Mononuclear cell (primary cell): ENCODE results near the gene ZMAT3. TPM values are rescaled to one million over a fixed set of nuclear protein-coding genes. Genes with fewer than 3 reads are reported as not detected.
A peak's percentile ranks its signal among the peaks of the same experiment; 100 is the strongest.
"Not testable (repeated sequence)": the region's sequence is repeated elsewhere in the genome, so short reads cannot be mapped to it uniquely, and the experiment has no call there.

Source experiments
- H3K27me3 ChIP-seq: 2 replicates; pipeline ENCODE4 v1.6.0; 2011; ENCODE audit warnings: low read length, control low read depth; ENCODE audit not compliant: insufficient read depth
- H3K4me1 ChIP-seq: 2 replicates; pipeline ENCODE4 v1.5.1; 2011; ENCODE audit warnings: mild to moderate bottlenecking, low read length, control low read depth; ENCODE audit not compliant: insufficient read depth
- H3K4me3 ChIP-seq: 2 replicates; pipeline ENCODE4 v1.5.1; 2011; ENCODE audit warnings: mild to moderate bottlenecking, low read length, moderate library complexity
- H3K9me3 ChIP-seq: 2 replicates; pipeline ENCODE4 v1.5.1; 2011; ENCODE audit warnings: low read depth, mild to moderate bottlenecking, control low read depth, low read length
- total RNA-seq: library from RNA; depleted of rRNA; stranded (reverse); fragments of >200 nt; gene quantifications from one replicate; pipeline ENCODE4 v1.2.3, GENCODE V29; 2012

Gene ZMAT3
- 5.8 TPM for total RNA-seq

DNA sequence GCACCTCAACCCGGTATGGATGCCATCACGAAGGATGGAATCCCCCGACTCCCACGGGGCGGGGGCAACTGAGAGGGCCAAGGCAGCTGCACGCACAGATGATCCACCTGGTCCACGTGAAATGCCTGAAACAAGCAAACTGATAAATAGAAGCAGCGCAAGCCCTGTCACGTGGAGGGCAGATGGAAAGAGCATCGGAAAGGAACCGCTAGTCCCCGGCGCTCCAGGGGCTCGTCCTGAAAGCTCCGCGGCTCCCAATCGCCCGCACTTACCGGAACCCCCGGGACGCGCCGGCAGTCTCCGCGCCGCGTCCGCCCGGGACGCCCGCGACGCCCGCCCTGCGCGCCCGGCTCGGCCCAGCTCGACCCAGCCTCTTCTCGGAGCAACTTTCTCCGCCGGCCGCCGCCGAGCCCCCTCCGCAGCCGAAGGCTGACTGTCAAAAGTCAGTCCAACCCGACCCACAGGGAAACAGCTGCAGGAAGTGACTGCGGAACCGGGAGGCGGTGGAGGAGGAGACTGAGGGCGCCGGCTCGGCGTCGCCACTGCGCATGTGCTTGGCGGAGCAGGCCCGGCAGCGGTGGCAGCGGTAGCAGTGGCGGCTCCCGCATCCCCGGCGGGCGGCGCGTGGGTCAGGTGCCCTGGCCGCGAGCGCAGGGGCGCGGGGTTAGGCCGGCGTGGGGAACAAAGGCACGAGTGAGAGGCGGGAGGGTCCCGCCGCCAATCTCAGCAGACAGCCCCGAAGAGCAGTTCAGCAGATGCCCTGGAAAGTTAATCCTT lies at the start of gene ZMAT3:
Gene ZMAT3 (minus strand): TSS at position 487 of the 777 bp plus-strand sequence. CDS start 4,057 bp downstream, outside the sequence.
- no peaks in the 10 kb centered on the region for H3K27me3 ChIP-seq
- peak within 1 kb of the TSS; percentile 75 for H3K4me3 ChIP-seq
- peaks cover 26% of the 10 kb centered on the region for H3K4me1 ChIP-seq
- H3K9me3 ChIP-seq, result no peaks in the 10 kb centered on the region

DNA sequence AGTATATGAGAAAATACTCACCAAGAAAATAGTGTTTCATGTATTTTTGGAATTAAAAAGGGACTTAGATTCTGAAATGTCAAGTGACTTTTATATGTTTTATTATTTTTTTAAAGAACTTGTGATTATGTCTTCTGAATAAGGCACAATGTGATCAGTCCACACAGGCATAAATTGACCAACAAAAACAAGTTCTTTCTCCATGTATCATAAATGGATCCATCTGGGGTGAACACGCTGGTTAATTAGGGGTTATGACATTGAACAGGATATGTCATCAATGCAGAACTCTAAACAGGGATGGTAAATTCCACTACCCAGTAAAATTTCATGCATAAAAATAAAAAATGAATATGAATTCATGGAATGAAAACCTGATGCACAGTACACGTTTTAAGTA lies 45.2 kb upstream of the ZMAT3 start:
- Histone ChIP-seq H3K4me1 (no peaks in the 10 kb centered on the region), H3K9me3 (peaks cover 6% of the 10 kb centered on the region), H3K27me3 (peaks cover 7% of the 10 kb centered on the region), H3K4me3 (no peak overlapping the region)

DNA sequence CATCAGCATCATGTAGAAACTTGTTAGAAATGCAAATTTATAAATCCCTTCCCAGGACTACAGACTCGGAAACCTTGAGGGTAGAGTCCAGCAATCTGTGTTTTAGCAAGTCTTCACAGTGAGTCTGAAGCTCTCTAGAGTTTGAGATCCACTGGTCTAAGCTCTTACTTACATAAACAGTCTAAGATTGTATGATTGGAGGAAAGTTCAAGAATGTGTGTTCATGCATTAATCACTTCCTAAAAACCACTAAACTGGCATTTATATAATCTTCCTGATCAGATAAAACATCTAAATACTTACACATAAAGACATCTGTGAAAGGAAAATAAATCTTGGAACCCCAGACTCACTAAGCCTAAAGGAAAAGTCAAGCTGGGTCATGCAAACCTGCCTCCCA lies 43.8 kb upstream of the ZMAT3 start:
- H3K27me3 ChIP-seq, H3K4me3 ChIP-seq, H3K9me3 ChIP-seq, H3K4me1 ChIP-seq: not testable (repeated sequence)

DNA sequence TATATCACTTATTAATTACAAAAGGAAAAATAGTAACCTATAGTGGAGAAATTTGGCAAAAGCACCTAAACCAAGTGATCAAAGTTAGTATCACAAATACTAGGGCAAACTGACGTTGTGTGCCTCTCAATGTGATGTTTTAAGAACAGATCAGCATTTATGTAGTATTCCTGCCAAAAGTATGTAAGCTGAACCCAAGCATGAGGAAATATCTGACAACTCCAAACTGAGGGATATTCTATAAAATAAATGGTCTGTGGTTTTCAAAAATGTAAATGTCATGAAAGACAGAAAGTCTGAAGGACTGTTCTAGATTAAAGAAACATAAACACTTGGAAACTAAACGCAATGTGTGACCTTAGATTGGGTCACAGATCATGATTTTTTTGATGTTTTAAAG lies 42.3 kb upstream of the ZMAT3 start:
- Histone ChIP-seq H3K27me3 (peaks cover 7% of the 10 kb centered on the region), H3K4me1 (no peaks in the 10 kb centered on the region), H3K9me3 (peaks cover 6% of the 10 kb centered on the region), H3K4me3 (no peak overlapping the region)

- H3K9me3 ChIP-seq, result peaks cover 6% of the 10 kb centered on the region
Observed at GRCh38 chr3:179108086-179108485, 36.5 kb upstream of the ZMAT3 start.

GRCh38 chr3:179107617-179108016 lies 36.0 kb upstream of the ZMAT3 start:
- Histone ChIP-seq H3K27me3 (peaks cover 3% of the 10 kb centered on the region), H3K4me1 (no peaks in the 10 kb centered on the region), H3K4me3 (no peak overlapping the region), H3K9me3 (peaks cover 3% of the 10 kb centered on the region)

More at GRCh38 chr3:179108086-179108485, 36.5 kb upstream of the ZMAT3 start:
- Histone ChIP-seq H3K4me1 (no peaks in the 10 kb centered on the region), H3K4me3 (no peak overlapping the region), H3K27me3 (peaks cover 7% of the 10 kb centered on the region)

DNA sequence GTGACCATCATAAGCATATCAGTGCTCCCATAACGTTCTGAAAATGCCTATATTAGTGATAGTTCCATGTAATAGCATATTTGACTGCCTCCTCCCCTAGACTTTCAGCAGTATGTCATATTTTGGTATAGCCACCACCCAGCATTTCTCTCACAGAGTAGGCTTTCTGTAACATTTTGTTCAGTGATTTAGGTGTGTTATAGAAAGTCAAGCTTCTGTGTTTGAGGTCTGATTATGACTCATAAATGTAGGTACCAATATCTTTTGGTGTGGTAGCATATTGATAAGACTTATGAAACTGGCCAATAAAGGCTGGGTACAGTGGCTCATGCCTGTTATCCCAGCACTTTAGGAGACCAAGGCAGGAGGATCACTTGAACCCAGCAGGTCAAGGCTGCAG lies 34.3 kb upstream of the ZMAT3 start:
- H3K27me3 ChIP-seq, result no peaks in the 10 kb centered on the region
- H3K9me3 ChIP-seq, result no peaks in the 10 kb centered on the region
- no peak overlapping the region for H3K4me3 ChIP-seq
- H3K4me1 ChIP-seq, result no peaks in the 10 kb centered on the region

GRCh38 chr3:179100652-179101051 lies 29.0 kb upstream of the ZMAT3 start:
- no peaks in the 10 kb centered on the region for H3K27me3 ChIP-seq
- H3K4me3 ChIP-seq, result no peak overlapping the region
- no peaks in the 10 kb centered on the region for H3K4me1 ChIP-seq
- no peaks in the 10 kb centered on the region for H3K9me3 ChIP-seq

GRCh38 chr3:179098388-179099077 lies 26.9 kb upstream of the ZMAT3 start:
- Histone ChIP-seq H3K9me3 (no peaks in the 10 kb centered on the region), H3K4me3 (no peak overlapping the region), H3K27me3 (no peaks in the 10 kb centered on the region), H3K4me1 (no peaks in the 10 kb centered on the region)

GRCh38 chr3:179093807-179094206 lies 22.2 kb upstream of the ZMAT3 start:
- H3K4me3 ChIP-seq, result no peak overlapping the region
- H3K27me3 ChIP-seq, result no peaks in the 10 kb centered on the region
- no peaks in the 10 kb centered on the region for H3K9me3 ChIP-seq
- H3K4me1 ChIP-seq, result no peaks in the 10 kb centered on the region

DNA sequence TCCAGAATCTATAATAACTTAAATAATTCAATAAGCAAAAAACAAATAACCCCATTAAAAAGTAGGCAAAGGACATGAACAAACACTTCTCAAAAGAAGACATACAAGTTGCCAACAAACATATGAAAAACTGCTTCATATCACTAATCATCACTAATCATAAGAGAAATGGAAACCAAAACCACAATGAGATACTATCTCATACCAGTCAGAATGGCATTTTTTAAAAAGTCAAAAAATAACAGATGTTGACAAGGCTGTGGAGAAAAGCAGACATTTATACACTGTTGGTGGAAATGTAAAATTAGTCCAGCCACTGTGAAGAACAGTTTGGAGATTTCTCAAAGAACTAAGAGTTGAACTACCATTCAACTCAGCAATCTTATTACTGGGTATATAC lies 19.5 kb upstream of the ZMAT3 start:
- Histone ChIP-seq H3K4me1 (no peaks in the 10 kb centered on the region), H3K4me3 (no peak overlapping the region), H3K27me3 (no peaks in the 10 kb centered on the region), H3K9me3 (no peaks in the 10 kb centered on the region)

DNA sequence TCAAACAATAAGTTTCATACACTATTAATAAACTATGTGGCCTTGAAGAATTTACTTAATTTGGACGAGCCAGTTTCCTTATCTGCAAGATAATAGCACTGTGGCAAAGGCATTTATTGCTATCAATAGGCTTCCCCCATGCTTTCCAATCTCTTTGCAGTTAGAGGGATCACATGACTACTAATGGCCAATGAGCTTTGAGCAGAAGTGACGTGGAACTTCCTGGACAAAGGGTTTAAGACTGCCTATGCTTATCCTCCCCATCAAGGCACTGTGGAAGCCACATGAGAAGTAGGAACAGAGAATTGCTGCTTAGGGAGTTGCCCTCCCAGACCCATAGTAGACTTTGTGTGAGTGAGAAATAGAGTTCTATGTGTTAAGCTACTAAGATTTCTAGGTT lies 16.7 kb upstream of the ZMAT3 start:
- no peaks in the 10 kb centered on the region for H3K4me1 ChIP-seq
- H3K9me3 ChIP-seq, result no peaks in the 10 kb centered on the region
- no peaks in the 10 kb centered on the region for H3K27me3 ChIP-seq
- no peak overlapping the region for H3K4me3 ChIP-seq

GRCh38 chr3:179083977-179084376 lies 12.4 kb upstream of the ZMAT3 start:
- H3K27me3 ChIP-seq, result no peaks in the 10 kb centered on the region
- H3K4me3 ChIP-seq, result no peak overlapping the region
- H3K9me3 ChIP-seq, result no peaks in the 10 kb centered on the region
- no peaks in the 10 kb centered on the region for H3K4me1 ChIP-seq

GRCh38 chr3:179082416-179082815 lies 10.8 kb upstream of the ZMAT3 start:
- Histone ChIP-seq H3K4me1 (no peaks in the 10 kb centered on the region), H3K27me3 (no peaks in the 10 kb centered on the region), H3K9me3 (no peaks in the 10 kb centered on the region), H3K4me3 (no peak overlapping the region)

GRCh38 chr3:179081885-179082284 lies 10.3 kb upstream of the ZMAT3 start:
- H3K4me1 ChIP-seq, result no peaks in the 10 kb centered on the region
- H3K4me3 ChIP-seq, result no peak overlapping the region
- no peaks in the 10 kb centered on the region for H3K27me3 ChIP-seq
- H3K9me3 ChIP-seq, result no peaks in the 10 kb centered on the region

DNA sequence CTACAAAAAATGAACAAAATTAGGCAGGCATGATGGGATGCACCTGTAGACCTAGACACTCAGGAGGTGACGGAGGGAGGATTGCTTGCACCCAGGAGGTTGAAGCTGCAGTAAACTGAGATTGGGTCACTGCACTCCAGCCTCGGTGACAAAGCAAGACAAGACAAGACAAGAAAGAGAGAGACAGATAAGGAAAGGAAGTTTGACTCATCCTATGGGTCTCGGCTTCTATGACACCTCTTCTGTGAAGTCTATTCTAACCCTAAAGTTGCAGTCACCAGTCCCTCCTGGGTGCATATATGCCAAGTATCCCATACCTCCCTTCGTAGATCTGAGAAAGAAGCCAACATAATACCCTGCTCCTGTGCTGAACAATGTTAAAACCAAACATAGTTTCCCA lies 7.9 kb upstream of the ZMAT3 start:
- Histone ChIP-seq H3K4me1 (peaks cover 3% of the 10 kb centered on the region), H3K9me3 (no peaks in the 10 kb centered on the region)

More for the DNA sequence above, 7.9 kb upstream of the ZMAT3 start:
- no peaks in the 10 kb centered on the region for H3K27me3 ChIP-seq
- H3K4me3 ChIP-seq, result no peak overlapping the region
